22Rv1 (cell line): ENCODE results near the gene FTCD.

ENCODE experiments used
- H3K27ac ChIP-seq: fragments of 450-650 bp; 2 replicates; pipeline ENCODE4 v1.5.1; 2017
- ZFX ChIP-seq: fragments of 450-650 bp; IDR thresholded peaks from 2 replicates; pipeline ENCODE4 v1.6.1; 2017; ENCODE audit warnings: antibody characterized with exemption, borderline replicate concordance
- TF ChIP-seq, protein P1 (sequence below): fragments of 450-650 bp; IDR thresholded peaks from 2 replicates; pipeline ENCODE4 v1.5.1; 2017; ENCODE audit warnings: mild to moderate bottlenecking

FTCD gene

DNA sequence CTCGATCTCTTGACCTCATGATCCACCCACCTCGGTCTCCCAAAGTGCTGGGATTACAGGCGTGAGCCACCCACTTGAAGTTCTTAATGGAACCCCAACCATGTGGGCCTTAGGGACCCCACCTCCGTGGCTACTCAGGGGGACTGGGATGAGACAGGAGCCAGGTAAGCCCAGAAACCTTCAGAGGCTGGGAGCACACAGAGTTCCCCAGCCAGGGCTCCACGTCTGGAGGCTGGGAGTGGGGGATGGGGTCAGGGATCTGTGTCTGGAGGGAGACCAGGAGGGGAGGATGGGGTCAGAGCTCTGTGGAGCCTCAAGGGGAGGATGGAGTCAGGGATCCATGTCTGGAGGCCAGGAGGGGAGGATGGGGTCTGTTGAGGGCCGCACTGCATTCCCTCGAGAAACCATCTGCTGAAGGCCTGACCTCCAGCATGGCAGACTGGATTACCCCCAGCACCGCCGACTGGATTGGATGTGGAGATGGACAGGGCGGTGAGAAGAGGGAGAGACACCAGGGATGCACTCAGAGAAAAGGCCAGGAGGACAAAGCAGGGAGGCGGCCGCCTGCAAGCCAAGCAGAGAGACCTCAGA lies 2.1 kb upstream of the FTCD start:
- TF ChIP-seq, protein P1, sequence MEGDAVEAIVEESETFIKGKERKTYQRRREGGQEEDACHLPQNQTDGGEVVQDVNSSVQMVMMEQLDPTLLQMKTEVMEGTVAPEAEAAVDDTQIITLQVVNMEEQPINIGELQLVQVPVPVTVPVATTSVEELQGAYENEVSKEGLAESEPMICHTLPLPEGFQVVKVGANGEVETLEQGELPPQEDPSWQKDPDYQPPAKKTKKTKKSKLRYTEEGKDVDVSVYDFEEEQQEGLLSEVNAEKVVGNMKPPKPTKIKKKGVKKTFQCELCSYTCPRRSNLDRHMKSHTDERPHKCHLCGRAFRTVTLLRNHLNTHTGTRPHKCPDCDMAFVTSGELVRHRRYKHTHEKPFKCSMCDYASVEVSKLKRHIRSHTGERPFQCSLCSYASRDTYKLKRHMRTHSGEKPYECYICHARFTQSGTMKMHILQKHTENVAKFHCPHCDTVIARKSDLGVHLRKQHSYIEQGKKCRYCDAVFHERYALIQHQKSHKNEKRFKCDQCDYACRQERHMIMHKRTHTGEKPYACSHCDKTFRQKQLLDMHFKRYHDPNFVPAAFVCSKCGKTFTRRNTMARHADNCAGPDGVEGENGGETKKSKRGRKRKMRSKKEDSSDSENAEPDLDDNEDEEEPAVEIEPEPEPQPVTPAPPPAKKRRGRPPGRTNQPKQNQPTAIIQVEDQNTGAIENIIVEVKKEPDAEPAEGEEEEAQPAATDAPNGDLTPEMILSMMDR: no peak
- TF ChIP-seq ZFX: no peak

GRCh38 chr21:46156678-46157077 lies 1.3 kb upstream of the FTCD start:
- no peak for TF ChIP-seq ZFX
- TF ChIP-seq, protein P1: no peak
- no peak overlapping the region for H3K27ac ChIP-seq

More for the DNA sequence above, 2.1 kb upstream of the FTCD start:
- H3K27ac ChIP-seq: no peak overlapping the region

GRCh38 chr21:46156378-46156645 lies 933 bp upstream of the FTCD start:
- no peak for TF ChIP-seq ZFX
- TF ChIP-seq, protein P1: no peak
- H3K27ac ChIP-seq: no peak overlapping the region

DNA sequence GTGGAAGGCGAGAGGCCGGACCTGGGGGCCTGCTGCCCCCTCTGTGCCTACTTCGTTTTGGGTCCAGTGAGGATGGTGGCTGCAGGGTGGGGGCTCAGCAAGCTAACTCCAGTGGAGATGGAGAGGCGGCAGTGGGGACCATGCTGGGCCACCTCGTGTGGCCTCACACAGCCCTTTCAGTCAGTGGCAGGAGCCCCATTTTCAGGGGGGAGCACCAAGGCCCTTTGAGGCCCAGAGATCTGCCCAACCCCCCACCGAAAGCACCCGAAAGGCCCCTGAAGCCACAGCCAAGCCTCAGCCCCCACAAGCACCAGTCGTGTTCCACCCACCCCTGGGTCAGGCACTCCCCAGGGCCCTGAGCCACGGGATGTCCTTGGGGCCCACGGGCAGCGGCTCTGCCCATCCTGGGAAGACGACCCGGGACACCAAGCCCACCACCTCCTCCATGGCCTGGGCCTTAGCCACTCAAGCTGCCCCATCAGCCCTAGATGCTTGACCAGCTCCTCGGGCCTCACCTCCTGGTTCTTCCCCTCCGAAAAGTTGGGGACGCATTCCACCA lies 345 bp downstream of the FTCD start:
- no peak overlapping the region for H3K27ac ChIP-seq
- no peak for TF ChIP-seq ZFX
- TF ChIP-seq, protein P1: no peak

- no peak overlapping the region for H3K27ac ChIP-seq
- TF ChIP-seq, protein P1: no peak
- TF ChIP-seq ZFX: no peak
These were observed 1.0 kb downstream of the FTCD start for GRCh38 chr21:46154155-46154954.

GRCh38 chr21:46153247-46154154 lies 1.9 kb downstream of the FTCD start:
- no peak for TF ChIP-seq ZFX
- TF ChIP-seq, protein P1: peak; percentile 85
- H3K27ac ChIP-seq: no peak overlapping the region
